ENCODE measurements around the gene ZFAND6. TPM values are rescaled to one million over a fixed set of nuclear protein-coding genes. Genes with fewer than 3 reads are reported as not detected.

Gene ZFAND6
- total RNA-seq, 2 donors from 2014 or later = 85.1 to 146 TPM

- no peak overlapping the region for H3K27ac ChIP-seq
- H3K4me3 ChIP-seq = no peak overlapping the region
- no peak for DNase-seq (ENCODE audit: low spot score)
- peaks cover 0 to 23% of the 10 kb centered on the region in 2 donors for H3K4me1 ChIP-seq
- no peaks in the 10 kb centered on the region for H3K9me3 ChIP-seq
- no peak for TF ChIP-seq CTCF (IDR thresholded peaks at IDR 0.05)
- no peaks in the 10 kb centered on the region for H3K36me3 ChIP-seq
- H3K27me3 ChIP-seq = no peaks in the 10 kb centered on the region
These were observed 51.4 kb downstream of the ZFAND6 start for GRCh38 chr15:80110920-80111319.

GRCh38 chr15:80114114-80114513 is 54.6 kb downstream of the ZFAND6 start:
- Histone ChIP-seq H3K4me3 (no peak overlapping the region), H3K27ac (no peak overlapping the region), H3K9me3 (no peaks in the 10 kb centered on the region), H3K36me3 (no peaks in the 10 kb centered on the region), H3K4me1 (peaks cover 0 to 15% of the 10 kb centered on the region in 2 donors), H3K27me3 (no peaks in the 10 kb centered on the region)
- no peak for DNase-seq (ENCODE audit: low spot score)
- TF ChIP-seq CTCF (IDR thresholded peaks at IDR 0.05) = no peak

GRCh38 chr15:80115021-80115420 is 55.5 kb downstream of the ZFAND6 start:
- Histone ChIP-seq H3K9me3 (no peaks in the 10 kb centered on the region), H3K4me3 (no peak overlapping the region), H3K27ac (no peak overlapping the region), H3K27me3 (no peaks in the 10 kb centered on the region), H3K4me1 (peaks cover 0 to 15% of the 10 kb centered on the region in 2 donors), H3K36me3 (no peaks in the 10 kb centered on the region)
- no peak for TF ChIP-seq CTCF (IDR thresholded peaks at IDR 0.05)
- DNase-seq (ENCODE audit: low spot score) = no peak

GRCh38 chr15:80118956-80119355 is 59.5 kb downstream of the ZFAND6 start:
- Histone ChIP-seq H3K9me3 (no peaks in the 10 kb centered on the region), H3K4me1 (peaks cover 0 to 8% of the 10 kb centered on the region in 2 donors), H3K27ac (no peak overlapping the region), H3K27me3 (no peaks in the 10 kb centered on the region), H3K36me3 (peaks cover 22% of the 10 kb centered on the region), H3K4me3 (no peak overlapping the region)
- no peak for DNase-seq (ENCODE audit: low spot score)
- no peak for TF ChIP-seq CTCF (IDR thresholded peaks at IDR 0.05)

- Histone ChIP-seq H3K27me3 (no peaks in the 10 kb centered on the region), H3K36me3 (peaks cover 22% of the 10 kb centered on the region), H3K4me3 (no peak overlapping the region), H3K9me3 (no peaks in the 10 kb centered on the region), H3K4me1 (no peaks in the 10 kb centered on the region), H3K27ac (no peak overlapping the region)
- no peak for DNase-seq (ENCODE audit: low spot score)
- TF ChIP-seq CTCF (IDR thresholded peaks at IDR 0.05) = no peak
These were observed 61.2 kb downstream of the ZFAND6 start for GRCh38 chr15:80120636-80121035.

GRCh38 chr15:80121546-80121945 is 62.1 kb downstream of the ZFAND6 start:
- H3K4me3 ChIP-seq = no peak overlapping the region
- H3K36me3 ChIP-seq = peaks cover 22% of the 10 kb centered on the region
- no peak overlapping the region for H3K27ac ChIP-seq
- no peaks in the 10 kb centered on the region for H3K9me3 ChIP-seq
- no peak for TF ChIP-seq CTCF (IDR thresholded peaks at IDR 0.05)
- no peak for DNase-seq (ENCODE audit: low spot score)
- no peaks in the 10 kb centered on the region for H3K4me1 ChIP-seq
- no peaks in the 10 kb centered on the region for H3K27me3 ChIP-seq

Measured in right atrium auricular region (tissue), 2 donors.